ENCODE measurements around the gene PLA2G4E. TPM values are rescaled to one million over a fixed set of nuclear protein-coding genes. Genes with fewer than 3 reads are reported as not detected.

PLA2G4E gene
- total and polyA plus RNA-seq, 2 of the 13 experiments (the other 11 are each of a cell fraction or from before 2014, with no cell fraction given): not detected

- TF ChIP-seq, protein P1, sequence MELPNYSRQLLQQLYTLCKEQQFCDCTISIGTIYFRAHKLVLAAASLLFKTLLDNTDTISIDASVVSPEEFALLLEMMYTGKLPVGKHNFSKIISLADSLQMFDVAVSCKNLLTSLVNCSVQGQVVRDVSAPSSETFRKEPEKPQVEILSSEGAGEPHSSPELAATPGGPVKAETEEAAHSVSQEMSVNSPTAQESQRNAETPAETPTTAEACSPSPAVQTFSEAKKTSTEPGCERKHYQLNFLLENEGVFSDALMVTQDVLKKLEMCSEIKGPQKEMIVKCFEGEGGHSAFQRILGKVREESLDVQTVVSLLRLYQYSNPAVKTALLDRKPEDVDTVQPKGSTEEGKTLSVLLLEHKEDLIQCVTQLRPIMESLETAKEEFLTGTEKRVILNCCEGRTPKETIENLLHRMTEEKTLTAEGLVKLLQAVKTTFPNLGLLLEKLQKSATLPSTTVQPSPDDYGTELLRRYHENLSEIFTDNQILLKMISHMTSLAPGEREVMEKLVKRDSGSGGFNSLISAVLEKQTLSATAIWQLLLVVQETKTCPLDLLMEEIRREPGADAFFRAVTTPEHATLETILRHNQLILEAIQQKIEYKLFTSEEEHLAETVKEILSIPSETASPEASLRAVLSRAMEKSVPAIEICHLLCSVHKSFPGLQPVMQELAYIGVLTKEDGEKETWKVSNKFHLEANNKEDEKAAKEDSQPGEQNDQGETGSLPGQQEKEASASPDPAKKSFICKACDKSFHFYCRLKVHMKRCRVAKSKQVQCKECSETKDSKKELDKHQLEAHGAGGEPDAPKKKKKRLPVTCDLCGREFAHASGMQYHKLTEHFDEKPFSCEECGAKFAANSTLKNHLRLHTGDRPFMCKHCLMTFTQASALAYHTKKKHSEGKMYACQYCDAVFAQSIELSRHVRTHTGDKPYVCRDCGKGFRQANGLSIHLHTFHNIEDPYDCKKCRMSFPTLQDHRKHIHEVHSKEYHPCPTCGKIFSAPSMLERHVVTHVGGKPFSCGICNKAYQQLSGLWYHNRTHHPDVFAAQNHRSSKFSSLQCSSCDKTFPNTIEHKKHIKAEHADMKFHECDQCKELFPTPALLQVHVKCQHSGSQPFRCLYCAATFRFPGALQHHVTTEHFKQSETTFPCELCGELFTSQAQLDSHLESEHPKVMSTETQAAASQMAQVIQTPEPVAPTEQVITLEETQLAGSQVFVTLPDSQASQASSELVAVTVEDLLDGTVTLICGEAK (IDR thresholded peaks at IDR 0.05): no peak
- TF ChIP-seq, protein P1 (CRISPR knock-in tag; IDR thresholded peaks at IDR 0.05): no peak
- no peak for TF ChIP-seq ZFP36 (IDR thresholded peaks at IDR 0.05; ENCODE audit: borderline replicate concordance, low read depth, low read length, partially characterized antibody)
- no peak for TF ChIP-seq NFE2L2 (IDR thresholded peaks at IDR 0.05; ENCODE audit: low read length)
Measured at GRCh38 chr15:41954036-41954435, 66.8 kb downstream of the PLA2G4E start (continued).

Measured in HepG2 (cell line).